Omental fat pad (tissue), 4 donors: ENCODE data around the gene MOGAT2. TPM values are rescaled to one million over a fixed set of nuclear protein-coding genes. Genes with fewer than 3 reads are reported as not detected.
A peak's percentile ranks its signal among the peaks of the same experiment; 100 is the strongest.

Experiments
- ATAC-seq: fragments of 150-250 bp; one replicate; pipeline ENCODE4 v1.9.1; 2016; ENCODE audit warnings: mild to moderate bottlenecking, moderate library complexity; ENCODE audit not compliant: low FRiP score
- DNase-seq: peaks from one replicate; pipeline ENCODE4 v3.0.0-alpha.2; 2019; ENCODE audit warnings: low spot score
- total RNA-seq, 4 donors: library from RNA; depleted of rRNA; stranded (reverse); fragments of >200 nt; gene quantifications; one replicate each; pipeline ENCODE4 v1.1.0, GENCODE V29; 2016
- TF ChIP-seq, protein P1 (sequence below), 3 donors: fragments of 450-650 bp; IDR thresholded peaks; one replicate each; pipeline ENCODE4 v1.5.1; 2016 to 2017; ENCODE audit warnings: antibody characterized with exemption in 3 of 3, mild to moderate bottlenecking in 3 of 3, moderate library complexity in 2 of 3

The MOGAT2 gene
- total RNA-seq, 4 donors from 2014 or later, result not detected

DNA sequence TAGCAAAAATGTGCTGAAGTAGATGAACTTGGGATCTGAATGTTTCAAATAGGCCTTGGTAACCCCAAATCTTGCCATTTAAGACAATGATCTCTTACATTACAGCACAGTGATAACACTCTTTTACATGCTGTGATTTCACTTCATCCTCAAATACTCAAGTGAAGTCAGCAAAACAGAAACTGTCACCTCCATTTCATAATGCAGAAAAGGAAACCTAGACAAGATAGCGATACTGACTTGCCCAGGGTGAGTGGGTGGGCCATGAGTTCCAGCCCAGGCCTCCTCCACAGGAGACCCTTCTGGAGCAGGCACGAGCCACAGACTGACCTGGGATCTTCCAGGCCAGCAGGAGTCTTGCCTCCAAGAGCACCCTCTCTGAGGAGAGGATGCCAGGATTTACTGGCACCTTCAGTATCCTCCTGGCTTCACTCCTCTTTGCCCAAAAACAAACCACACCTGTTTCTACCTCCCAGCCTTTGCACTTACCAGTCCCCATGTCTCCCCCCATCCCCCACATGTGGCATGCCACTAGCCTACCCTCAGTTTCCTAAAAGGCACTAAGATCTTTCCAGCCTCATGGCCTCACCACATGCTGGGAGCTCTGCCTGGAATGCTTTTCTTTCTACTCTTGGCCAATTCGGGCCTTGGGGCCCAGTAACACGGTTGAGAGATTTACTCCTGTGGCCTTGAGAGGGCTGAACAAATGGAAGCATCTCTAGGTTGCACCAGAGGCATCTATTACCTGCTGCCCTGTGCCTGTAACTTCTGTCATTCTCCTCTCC, 49.0 kb downstream of the MOGAT2 start:
- TF ChIP-seq, protein P1, sequence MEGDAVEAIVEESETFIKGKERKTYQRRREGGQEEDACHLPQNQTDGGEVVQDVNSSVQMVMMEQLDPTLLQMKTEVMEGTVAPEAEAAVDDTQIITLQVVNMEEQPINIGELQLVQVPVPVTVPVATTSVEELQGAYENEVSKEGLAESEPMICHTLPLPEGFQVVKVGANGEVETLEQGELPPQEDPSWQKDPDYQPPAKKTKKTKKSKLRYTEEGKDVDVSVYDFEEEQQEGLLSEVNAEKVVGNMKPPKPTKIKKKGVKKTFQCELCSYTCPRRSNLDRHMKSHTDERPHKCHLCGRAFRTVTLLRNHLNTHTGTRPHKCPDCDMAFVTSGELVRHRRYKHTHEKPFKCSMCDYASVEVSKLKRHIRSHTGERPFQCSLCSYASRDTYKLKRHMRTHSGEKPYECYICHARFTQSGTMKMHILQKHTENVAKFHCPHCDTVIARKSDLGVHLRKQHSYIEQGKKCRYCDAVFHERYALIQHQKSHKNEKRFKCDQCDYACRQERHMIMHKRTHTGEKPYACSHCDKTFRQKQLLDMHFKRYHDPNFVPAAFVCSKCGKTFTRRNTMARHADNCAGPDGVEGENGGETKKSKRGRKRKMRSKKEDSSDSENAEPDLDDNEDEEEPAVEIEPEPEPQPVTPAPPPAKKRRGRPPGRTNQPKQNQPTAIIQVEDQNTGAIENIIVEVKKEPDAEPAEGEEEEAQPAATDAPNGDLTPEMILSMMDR (IDR thresholded peaks at IDR 0.05), result no peak
- DNase-seq (no peak), ATAC-seq (no peak)

DNA sequence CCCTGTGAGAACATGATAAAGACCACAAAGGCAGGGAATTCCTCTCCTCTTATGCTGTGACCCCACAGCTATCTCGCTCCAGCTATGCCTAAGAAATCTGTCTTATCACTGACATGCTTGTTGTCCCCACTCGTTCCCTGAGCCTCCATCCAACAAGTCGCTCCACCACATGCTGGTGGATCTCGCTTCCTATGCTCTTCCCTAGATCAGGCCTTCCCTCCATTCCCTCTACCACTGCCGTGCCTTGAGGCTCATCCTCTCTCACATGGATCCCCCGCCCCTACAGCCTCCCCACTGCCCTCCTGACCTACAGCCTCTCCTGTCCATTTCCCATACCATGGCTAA, 49.6 kb downstream of the MOGAT2 start:
- DNase-seq (no peak), ATAC-seq (no peak)
- TF ChIP-seq, protein P1 (IDR thresholded peaks at IDR 0.05), result no peak

DNA sequence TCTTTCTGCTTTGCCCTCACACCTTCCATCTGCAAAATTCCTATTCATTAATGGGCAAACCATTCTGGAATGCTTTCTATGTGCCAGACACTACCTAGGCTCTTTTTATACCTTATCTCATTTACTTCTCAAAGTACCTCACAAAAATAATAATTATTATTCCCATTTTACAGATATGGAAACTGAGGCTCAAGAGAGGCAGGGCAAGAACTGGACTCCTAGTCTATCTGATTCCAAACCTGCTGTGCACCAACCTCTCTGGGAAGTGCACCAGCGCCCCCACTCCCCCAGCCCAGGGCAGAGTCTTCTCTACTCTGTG, 50.1 kb downstream of the MOGAT2 start:
- no peak for DNase-seq
- no peak for ATAC-seq
- TF ChIP-seq, protein P1 (IDR thresholded peaks at IDR 0.05), result no peak

DNA sequence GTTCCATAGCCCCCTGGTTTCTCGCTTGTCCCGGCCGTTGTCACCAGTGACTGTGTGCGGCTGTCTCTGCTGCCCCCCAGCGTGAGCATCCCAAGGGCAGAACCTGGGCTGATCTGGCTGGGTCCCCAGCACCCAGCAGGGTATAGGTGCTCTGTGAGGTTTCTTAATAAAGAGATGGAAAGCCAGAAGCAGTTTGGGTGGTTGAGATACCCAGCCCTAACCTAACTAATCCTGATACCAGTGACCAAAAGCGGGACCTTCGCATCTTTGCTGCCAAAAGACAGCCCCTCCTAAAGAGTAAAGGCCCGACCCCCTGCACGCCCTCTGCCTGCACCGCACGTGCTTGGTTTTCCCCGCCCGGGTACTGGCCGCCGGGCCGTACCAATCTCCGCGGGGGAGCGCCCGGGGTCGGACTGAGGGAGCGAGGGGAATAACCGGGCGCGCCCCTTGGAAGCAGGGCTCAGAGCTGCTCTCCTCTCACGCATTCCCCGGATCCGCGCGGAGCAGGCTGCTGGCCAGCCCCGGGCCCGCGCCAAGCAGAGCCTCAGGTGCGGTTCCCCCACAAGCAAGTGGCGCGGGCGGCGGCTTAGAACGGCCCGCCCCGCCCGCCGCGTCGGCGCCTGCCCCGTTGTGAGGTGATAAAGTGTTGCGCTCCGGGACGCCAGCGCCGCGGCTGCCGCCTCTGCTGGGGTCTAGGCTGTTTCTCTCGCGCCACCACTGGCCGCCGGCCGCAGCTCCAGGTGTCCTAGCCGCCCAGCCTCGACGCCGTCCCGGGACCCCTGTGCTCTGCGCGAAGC, 50.7 kb downstream of the MOGAT2 start, which contains the start of gene DGAT2:
Gene DGAT2 (plus strand): TSS at position 667 of the 797 bp plus-strand sequence. CDS start 214 bp downstream, outside the sequence.
- TF ChIP-seq, protein P1 (IDR thresholded peaks at IDR 0.05), result no peak
- ATAC-seq (peak; percentile 74), DNase-seq (no peak)

DNA sequence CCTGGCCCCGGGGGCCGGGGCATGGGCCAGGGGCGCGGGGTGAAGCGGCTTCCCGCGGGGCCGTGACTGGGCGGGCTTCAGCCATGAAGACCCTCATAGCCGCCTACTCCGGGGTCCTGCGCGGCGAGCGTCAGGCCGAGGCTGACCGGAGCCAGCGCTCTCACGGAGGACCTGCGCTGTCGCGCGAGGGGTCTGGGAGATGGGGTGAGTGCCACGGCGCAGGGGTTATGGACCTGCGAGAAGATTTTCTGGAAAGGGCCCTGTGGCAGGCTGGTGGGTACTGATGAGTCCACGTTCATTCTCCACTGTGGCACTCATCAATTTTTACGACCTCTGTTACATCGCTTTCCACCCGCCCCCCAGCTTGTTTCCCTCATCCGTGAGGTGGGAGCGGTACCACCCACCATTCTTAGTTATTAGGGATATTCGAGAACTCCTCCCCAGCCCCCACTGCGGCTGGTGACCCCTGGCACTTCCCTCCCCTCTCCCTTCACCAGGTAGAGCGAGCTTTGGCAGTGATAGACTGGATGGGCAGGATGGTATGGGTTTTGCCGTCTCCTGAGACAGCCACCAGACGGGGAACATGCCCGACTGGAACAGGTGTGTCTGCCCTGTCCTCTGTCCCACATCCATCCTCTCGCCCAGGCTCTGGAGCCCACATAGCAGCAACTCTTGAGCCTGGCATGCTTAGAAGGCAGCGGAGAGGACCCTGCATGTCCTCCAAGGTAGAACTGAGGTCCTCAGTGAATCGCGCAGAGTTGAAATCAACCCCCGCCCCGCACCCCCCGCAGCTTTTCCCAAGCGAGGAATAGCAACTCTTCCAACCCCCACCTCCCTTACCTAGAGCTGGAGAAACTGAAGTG, 51.5 kb downstream of the MOGAT2 start:
- DNase-seq (no peak), ATAC-seq (no peak)
- TF ChIP-seq, protein P1 (IDR thresholded peaks at IDR 0.05), result no peak

DNA sequence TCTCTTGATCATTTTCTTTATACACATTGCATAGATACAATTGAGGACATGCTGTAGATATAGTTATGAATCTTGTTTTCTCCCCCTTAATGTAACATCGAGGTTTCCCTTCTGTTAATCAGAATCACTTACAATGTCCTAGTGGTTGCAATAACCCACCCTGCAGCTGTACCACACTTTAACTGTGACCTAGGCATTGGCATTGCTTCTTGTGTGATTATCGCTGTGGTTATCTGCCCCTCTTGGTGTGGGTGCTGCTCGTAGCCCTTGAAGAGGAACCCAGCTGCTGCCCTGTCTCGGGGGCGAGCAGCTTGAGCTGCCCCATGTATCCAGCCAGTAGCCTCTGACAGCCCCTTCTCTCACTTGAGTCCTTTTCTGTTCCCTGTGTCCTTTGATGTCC, 52.5 kb downstream of the MOGAT2 start:
- ATAC-seq, result no peak
- TF ChIP-seq, protein P1 (IDR thresholded peaks at IDR 0.05), result no peak
- no peak for DNase-seq
